OCI-LY3 (cell line): ENCODE data around the gene BCLAF1.

ENCODE experiments used
- H2AFZ ChIP-seq: fragments of 200-600, 300-600 bp; shearing (Covaris generic); 2 replicates; pipeline ENCODE4 v1.6.0; 2014; ENCODE audit warnings: antibody characterized with exemption, low read depth, low read length
- H3K27ac ChIP-seq: fragments of 200-600, 300-600 bp; sonication (generic); 2 replicates; pipeline ENCODE4 v1.5.1; 2014; ENCODE audit warnings: mild to moderate bottlenecking, low read length, moderate library complexity, mixed read lengths
- H3K27me3 ChIP-seq: fragments of 200-600, 300-600 bp; sonication (generic); 2 replicates; pipeline ENCODE4 v1.6.1; 2014; ENCODE audit warnings: low read depth, low read length, mixed read lengths
- H3K36me3 ChIP-seq: fragments of 200-600, 300-600 bp; sonication (generic); replicated peaks from 2 replicates; pipeline ENCODE3; 2014; ENCODE audit warnings: low read depth, low read length, mixed read lengths
- H3K4me1 ChIP-seq: fragments of 300-600, 200-600 bp; sonication (generic); 2 replicates; pipeline ENCODE4 v1.6.1; 2014; ENCODE audit warnings: low read length, mixed read lengths
- H3K4me2 ChIP-seq: fragments of 200-600, 300-600 bp; sonication (generic); 2 replicates; pipeline ENCODE4 v1.6.1; 2014; ENCODE audit warnings: low read length, mixed read lengths
- H3K4me3 ChIP-seq: fragments of 300-600, 200-600 bp; sonication (generic); 2 replicates; pipeline ENCODE4 v1.5.1; 2014; ENCODE audit warnings: antibody characterized with exemption, mild to moderate bottlenecking, low read length, moderate library complexity
- H3K79me2 ChIP-seq: fragments of 300-600, 200-600 bp; shearing (Covaris generic); 2 replicates; pipeline ENCODE4 v1.6.1; 2014; ENCODE audit warnings: mild to moderate bottlenecking, low read length, mixed read lengths
- H3K9ac ChIP-seq: fragments of 300-600, 200-600 bp; shearing (Covaris generic); 2 replicates; pipeline ENCODE4 v1.6.0; 2014; ENCODE audit warnings: mild to moderate bottlenecking, low read length, moderate library complexity
- H3K9me3 ChIP-seq: fragments of 200-600, 300-600 bp; shearing (Covaris generic); 2 replicates; pipeline ENCODE4 v1.6.1; 2014; ENCODE audit warnings: low read length, mixed read lengths; ENCODE audit not compliant: insufficient read depth
- H4K20me1 ChIP-seq: fragments of 200-600, 300-600 bp; sonication (generic); 2 replicates; pipeline ENCODE4 v1.6.1; 2016; ENCODE audit warnings: low read length, mixed read lengths; ENCODE audit not compliant: insufficient read depth
- CTCF ChIP-seq: fragments of 200-600, 300-600 bp; sonication (generic); IDR thresholded peaks from 2 replicates; pipeline ENCODE4 v1.5.1; 2014; ENCODE audit warnings: antibody characterized with exemption, low read length, low read depth
- EZH2phosphoT487 ChIP-seq: fragments of 200-600 bp; shearing (Covaris generic); IDR thresholded peaks from 2 replicates; pipeline ENCODE4 v1.6.1; 2018; ENCODE audit warnings: antibody characterized with exemption, mixed run types, low read depth

Gene BCLAF1

GRCh38 chr6:136254851-136255466 lies 34.7 kb downstream of the BCLAF1 start:
- TF ChIP-seq CTCF (no peak), EZH2phosphoT487 (no peak)
- Histone ChIP-seq H3K4me2 (no peak overlapping the region), H3K27me3 (no peaks in the 10 kb centered on the region), H3K79me2 (peaks cover under 1% of the 10 kb centered on the region; the same call in 1 of the 2 replicates), H2AFZ (no peak overlapping the region), H3K4me1 (peaks cover 5% of the 10 kb centered on the region), H3K36me3 (peaks cover 22% of the 10 kb centered on the region), H3K27ac (no peak overlapping the region), H3K9ac (no peak overlapping the region), H3K4me3 (no peak overlapping the region), H3K9me3 (no peaks in the 10 kb centered on the region), H4K20me1 (no peaks in the 10 kb centered on the region)

GRCh38 chr6:136253734-136254133 lies 35.9 kb downstream of the BCLAF1 start:
- Histone ChIP-seq H3K9me3 (no peaks in the 10 kb centered on the region), H3K4me3 (no peak overlapping the region), H2AFZ (no peak overlapping the region), H3K27ac (no peak overlapping the region), H3K27me3 (no peaks in the 10 kb centered on the region), H3K36me3 (peaks cover 19% of the 10 kb centered on the region), H3K79me2 (peaks cover 13% of the 10 kb centered on the region), H3K9ac (no peak overlapping the region), H4K20me1 (no peaks in the 10 kb centered on the region), H3K4me2 (no peak overlapping the region), H3K4me1 (peaks cover 11% of the 10 kb centered on the region)
- TF ChIP-seq CTCF (no peak), EZH2phosphoT487 (no peak)

- no peak overlapping the region for H3K4me3 ChIP-seq
- peaks cover 11% of the 10 kb centered on the region for H3K36me3 ChIP-seq
- no peak overlapping the region for H2AFZ ChIP-seq
- H3K27ac ChIP-seq = no peak overlapping the region
- no peak overlapping the region for H3K9ac ChIP-seq
- H4K20me1 ChIP-seq = no peaks in the 10 kb centered on the region
- H3K4me1 ChIP-seq = peaks cover 13% of the 10 kb centered on the region
- TF ChIP-seq CTCF = no peak
- TF ChIP-seq EZH2phosphoT487 = no peak
- H3K9me3 ChIP-seq = no peaks in the 10 kb centered on the region
- peaks cover 24% of the 10 kb centered on the region for H3K79me2 ChIP-seq
- H3K27me3 ChIP-seq = no peaks in the 10 kb centered on the region
- H3K4me2 ChIP-seq = no peak overlapping the region
Observed at GRCh38 chr6:136252441-136252840, 37.2 kb downstream of the BCLAF1 start.

GRCh38 chr6:136251394-136251793 lies 38.3 kb downstream of the BCLAF1 start:
- Histone ChIP-seq H3K27me3 (no peaks in the 10 kb centered on the region), H3K27ac (no peak overlapping the region), H3K9ac (no peak overlapping the region), H3K4me3 (peak overlapping the region; percentile 98), H2AFZ (no peak overlapping the region), H4K20me1 (no peaks in the 10 kb centered on the region), H3K4me1 (peaks cover 13% of the 10 kb centered on the region), H3K79me2 (peaks cover 24% of the 10 kb centered on the region), H3K4me2 (peak overlapping the region; percentile 86), H3K36me3 (peaks cover 6% of the 10 kb centered on the region), H3K9me3 (no peaks in the 10 kb centered on the region)
- TF ChIP-seq CTCF = no peak
- TF ChIP-seq EZH2phosphoT487 = no peak
